Thyroid gland (tissue), 4 donors: Measurements from ENCODE around the gene MINK1. TPM values are rescaled to one million over a fixed set of nuclear protein-coding genes. Genes with fewer than 3 reads are reported as not detected.
"Not testable (repeated sequence)": the region's sequence is repeated elsewhere in the genome, so short reads cannot be mapped to it uniquely, and the experiment has no call there.

Source experiments
- DNase-seq, 2 donors: peaks; one replicate each; pipeline ENCODE4 v3.0.0-alpha.2; 2019
- H3K27ac ChIP-seq, 3 donors: fragments of 200-600 bp; sonication (generic); 1 replicate in 2 of 3; 2 replicates in 1 of 3; pipeline ENCODE4 v1.5.1; 2016 to 2019; ENCODE audit warnings: mild to moderate bottlenecking in 1 of 3, moderate library complexity in 1 of 3
- H3K27me3 ChIP-seq: fragments of 200-600 bp; sonication (generic); one replicate; pipeline ENCODE4 v1.5.1; 2019
- H3K36me3 ChIP-seq, 2 donors: fragments of 200-600 bp; sonication (generic); one replicate each; pipeline ENCODE4 v1.5.1; 2016 to 2019
- H3K4me1 ChIP-seq, 2 donors: fragments of 200-600 bp; sonication (generic); one replicate each; pipeline ENCODE4 v1.5.1; 2017 to 2019
- H3K4me3 ChIP-seq, 3 donors: fragments of 200-600 bp; sonication (generic); replicated peaks in 1 of 3; 1 replicate in 2 of 3; 2 replicates in 1 of 3; pipeline ENCODE4 v1.5.1; 2016; ENCODE audit warnings: mild to moderate bottlenecking in 1 of 3
- H3K9me3 ChIP-seq: fragments of 200-600 bp; sonication (generic); one replicate; pipeline ENCODE4 v1.5.1; 2017
- POLR2A ChIP-seq, 2 donors: fragments of 450-650 bp; IDR thresholded peaks; one replicate each; pipeline ENCODE4 v1.6.1; 2017; ENCODE audit warnings: antibody characterized with exemption in 2 of 2, mild to moderate bottlenecking in 2 of 2, moderate library complexity in 1 of 2
- WGBS, 2 donors: methylation state at CpG; one replicate each; pipeline ENCODE4 v1.1.5; 2017; 5-methylcytosine and 5-hydroxymethylcytosine counted together
- intact Hi-C: fragments of 100-400 bp; cut with DNase I; formaldehyde crosslinking; loops from one replicate; pipeline ENCODE4 v1.15.1; 2023
- total RNA-seq, 4 donors: library from RNA; depleted of rRNA; stranded (reverse); fragments of >200 nt; gene quantifications; one replicate each; pipeline ENCODE4 v1.2.3, GENCODE V29; 2016
- TF ChIP-seq, protein P1 (sequence below), 6 experiments: fragments of 200-600 bp in 3 of 6; fragments of 450-650 bp in 3 of 6; sonication (generic) in 3 of 6; IDR thresholded peaks; one replicate each; pipeline ENCODE4 v1.5.1; 2016 to 2019; ENCODE audit warnings: antibody characterized with exemption in 6 of 6, mild to moderate bottlenecking in 2 of 6, inconsistent platforms in 1 of 6, moderate library complexity in 1 of 6

Gene MINK1
- total RNA-seq, 4 donors from 2014 or later = 25.1 to 51.6 (median 31.2) TPM

DNA sequence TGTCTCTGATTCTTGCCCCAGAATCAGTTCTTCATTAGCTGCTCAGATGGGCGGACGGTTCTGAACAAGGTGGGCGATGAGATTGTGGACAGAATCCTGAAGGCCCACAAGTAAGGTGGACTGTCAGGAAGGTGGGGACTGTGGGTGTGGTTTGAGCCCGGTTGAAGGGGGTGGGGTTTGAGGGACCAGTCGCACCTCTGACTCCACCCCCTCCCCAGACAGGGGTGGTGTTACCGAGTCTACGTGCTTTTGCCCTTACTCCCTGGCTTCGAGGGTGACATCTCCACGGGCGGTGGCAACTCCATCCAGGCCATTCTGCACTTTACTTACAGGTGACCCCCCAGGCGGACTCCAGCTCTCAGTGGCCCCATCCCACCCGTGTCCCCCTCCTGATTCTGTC lies 14.9 kb upstream of the MINK1 start:
- Histone ChIP-seq H3K9me3 (no peaks in the 10 kb centered on the region), H3K4me1 (peaks cover 0 to 7% of the 10 kb centered on the region in 2 donors), H3K27me3 (no peaks in the 10 kb centered on the region), H3K36me3 (peaks cover 0 to 7% of the 10 kb centered on the region in 2 donors), H3K27ac (no peak overlapping the region), H3K4me3 (no peak overlapping the region)
- 84 to 85% methylated on average over 12 of the region's 12 CpGs for WGBS, 2 donors
- intact Hi-C loops = no loop called here
- no peak for TF ChIP-seq POLR2A (IDR thresholded peaks at IDR 0.05)
- TF ChIP-seq, protein P1, sequence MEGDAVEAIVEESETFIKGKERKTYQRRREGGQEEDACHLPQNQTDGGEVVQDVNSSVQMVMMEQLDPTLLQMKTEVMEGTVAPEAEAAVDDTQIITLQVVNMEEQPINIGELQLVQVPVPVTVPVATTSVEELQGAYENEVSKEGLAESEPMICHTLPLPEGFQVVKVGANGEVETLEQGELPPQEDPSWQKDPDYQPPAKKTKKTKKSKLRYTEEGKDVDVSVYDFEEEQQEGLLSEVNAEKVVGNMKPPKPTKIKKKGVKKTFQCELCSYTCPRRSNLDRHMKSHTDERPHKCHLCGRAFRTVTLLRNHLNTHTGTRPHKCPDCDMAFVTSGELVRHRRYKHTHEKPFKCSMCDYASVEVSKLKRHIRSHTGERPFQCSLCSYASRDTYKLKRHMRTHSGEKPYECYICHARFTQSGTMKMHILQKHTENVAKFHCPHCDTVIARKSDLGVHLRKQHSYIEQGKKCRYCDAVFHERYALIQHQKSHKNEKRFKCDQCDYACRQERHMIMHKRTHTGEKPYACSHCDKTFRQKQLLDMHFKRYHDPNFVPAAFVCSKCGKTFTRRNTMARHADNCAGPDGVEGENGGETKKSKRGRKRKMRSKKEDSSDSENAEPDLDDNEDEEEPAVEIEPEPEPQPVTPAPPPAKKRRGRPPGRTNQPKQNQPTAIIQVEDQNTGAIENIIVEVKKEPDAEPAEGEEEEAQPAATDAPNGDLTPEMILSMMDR (IDR thresholded peaks at IDR 0.05) = no peak
- no peak for DNase-seq

DNA sequence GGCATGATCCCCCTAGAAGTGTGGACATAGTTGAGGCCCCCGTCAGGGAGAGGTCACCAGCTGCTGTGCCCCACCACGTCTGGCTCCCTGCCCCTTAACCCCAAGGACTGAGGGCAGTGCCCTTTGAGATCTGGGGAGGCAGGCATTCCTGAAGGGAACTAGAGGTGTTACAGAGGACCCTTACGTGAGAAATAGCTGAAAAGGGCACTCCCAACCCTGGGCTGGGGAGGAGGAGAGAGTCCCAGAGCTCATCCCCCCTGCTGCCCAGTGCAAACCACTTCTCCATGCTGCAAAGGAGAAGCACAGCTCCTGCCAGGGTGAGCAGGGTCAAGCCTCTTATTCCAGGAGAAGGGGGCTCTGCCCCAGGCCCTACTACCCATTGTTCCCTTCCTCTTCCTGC lies 10.3 kb upstream of the MINK1 start:
- Histone ChIP-seq H3K4me1 (peaks cover 0 to 11% of the 10 kb centered on the region in 2 donors), H3K27ac (peak overlapping the region in 1 of 3 donors; percentile 4), H3K36me3 (no peaks in the 10 kb centered on the region), H3K27me3 (no peaks in the 10 kb centered on the region), H3K9me3 (no peaks in the 10 kb centered on the region), H3K4me3 (no peak overlapping the region)
- DNase-seq = peak; percentile 17 to 20
- TF ChIP-seq POLR2A (IDR thresholded peaks at IDR 0.05) = no peak
- TF ChIP-seq, protein P1 (IDR thresholded peaks at IDR 0.05) = no peak
- 47% methylated on average over 3 of the region's 3 CpGs; no CpG with 5 or more reads in 1 of the 2 donors for WGBS, 2 donors
- intact Hi-C loops = no loop called here

DNA sequence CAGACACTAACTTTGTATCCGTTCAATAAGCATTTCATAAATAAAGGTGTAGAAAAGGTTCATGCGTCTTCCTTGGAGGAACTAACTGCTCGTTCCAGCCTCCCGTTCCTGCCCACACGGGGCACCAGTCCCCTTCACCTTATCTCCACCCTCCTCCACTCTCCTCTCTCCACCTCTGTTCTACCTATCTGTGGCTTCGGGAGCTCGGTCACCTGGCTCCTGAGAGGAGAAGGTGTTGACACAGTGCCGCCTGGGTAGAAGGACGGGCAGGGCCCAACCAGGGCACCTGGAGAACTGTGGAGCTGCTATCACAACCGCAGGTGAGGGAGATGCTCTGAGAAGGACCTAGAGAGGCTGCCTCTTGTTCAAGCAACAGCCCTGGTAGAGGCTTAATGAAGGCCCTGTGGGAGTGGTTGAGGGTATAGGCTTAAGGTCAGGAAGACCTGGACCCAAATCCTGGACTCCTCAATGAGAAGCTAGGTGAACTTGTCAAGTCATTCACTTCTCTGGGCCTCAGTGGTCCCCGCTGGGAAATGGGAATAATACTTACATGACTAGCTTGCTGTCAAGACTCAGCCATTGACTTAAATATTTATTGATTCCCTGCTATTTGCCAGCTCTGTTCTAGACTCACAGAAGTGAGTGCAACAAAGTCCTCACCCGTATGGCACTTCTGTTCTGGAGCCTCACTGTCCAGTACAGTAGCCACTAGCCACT lies 9.6 kb upstream of the MINK1 start:
- H3K36me3 ChIP-seq = no peaks in the 10 kb centered on the region
- H3K27me3 ChIP-seq = no peaks in the 10 kb centered on the region
- H3K9me3 ChIP-seq = no peaks in the 10 kb centered on the region
- 31 to 44% methylated on average over 12 of the region's 12 CpGs for WGBS, 2 donors
- DNase-seq = peak; percentile 40 to 45
- intact Hi-C loops = no loop called here
- peaks cover 0 to 11% of the 10 kb centered on the region in 2 donors for H3K4me1 ChIP-seq
- H3K4me3 ChIP-seq = no peak overlapping the region
- H3K27ac ChIP-seq = peak overlapping the region in 1 of 3 donors; percentile 4
- TF ChIP-seq, protein P1 (IDR thresholded peaks at IDR 0.05) = no peak
- TF ChIP-seq POLR2A (IDR thresholded peaks at IDR 0.05) = no peak

DNA sequence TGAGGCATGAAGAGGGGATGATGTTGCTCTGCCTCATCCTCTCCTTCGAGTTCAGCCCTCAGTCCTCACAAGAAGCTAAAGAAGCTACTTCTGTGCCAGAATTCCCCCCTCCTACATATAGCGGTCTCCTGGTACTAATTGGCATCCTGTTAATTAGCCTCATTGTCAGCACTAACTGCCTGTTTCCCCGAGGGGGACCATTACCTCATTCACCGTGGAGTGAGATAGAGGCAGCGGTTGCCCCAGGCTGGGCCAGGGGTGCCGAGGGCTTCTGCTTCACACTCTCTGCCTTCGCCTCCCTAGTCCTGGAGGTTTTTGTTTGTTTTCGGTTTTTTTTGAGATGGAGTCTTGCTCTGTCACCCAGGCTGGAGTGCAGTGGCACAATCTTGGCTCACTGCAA lies 5.7 kb upstream of the MINK1 start:
- Histone ChIP-seq H3K27me3 (no peaks in the 10 kb centered on the region), H3K4me1 (peaks cover 0 to 11% of the 10 kb centered on the region in 2 donors), H3K27ac (no peak overlapping the region), H3K4me3 (no peak overlapping the region), H3K36me3 (no peaks in the 10 kb centered on the region), H3K9me3 (no peaks in the 10 kb centered on the region)
- intact Hi-C loops = no loop called here
- TF ChIP-seq, protein P1 (IDR thresholded peaks at IDR 0.05) = no peak
- no peak for TF ChIP-seq POLR2A (IDR thresholded peaks at IDR 0.05)
- no peak for DNase-seq
- WGBS, 2 donors = 73 to 76% methylated on average over 8 of the region's 8 CpGs

DNA sequence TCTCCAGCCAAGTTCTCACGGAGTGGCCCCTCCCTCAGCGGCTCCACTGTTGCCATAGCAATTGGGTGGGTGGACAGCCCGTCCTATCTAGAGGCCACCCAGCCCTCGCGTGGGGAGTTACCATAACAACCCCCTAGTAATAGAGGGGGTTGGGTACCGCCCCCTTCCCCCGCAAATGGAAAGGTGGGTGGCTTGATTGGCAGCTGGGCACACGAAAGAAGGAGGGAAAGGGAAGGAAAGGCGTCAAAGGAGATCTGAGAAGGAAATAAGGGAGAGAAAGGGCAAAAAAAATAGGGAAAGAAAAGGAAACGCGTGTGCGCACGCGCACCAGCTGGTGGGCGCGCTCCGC lies 337 bp upstream of the MINK1 start:
- Histone ChIP-seq H3K27ac (peak overlapping the region; percentile 63 to 83 (median 69)), H3K4me1 (peaks cover 12 to 24% of the 10 kb centered on the region in 2 donors), H3K4me3 (peak overlapping the region in 1 of 3 donors; percentile 92)
- WGBS, 2 donors = 0% methylated on average over 12 of the region's 17 CpGs
- DNase-seq, intact Hi-C loops, H3K36me3 ChIP-seq, H3K9me3 ChIP-seq, H3K27me3 ChIP-seq: not testable (repeated sequence)
